Right hindlimb (tissue), 1 donor: Measurements from ENCODE around the gene AKNA.

Experiments used
- DNase-seq: peaks from one replicate; pipeline ENCODE4 v3.0.0-alpha.2; 2018

The AKNA gene

GRCh38 chr9:114299286-114300152 lies 88.3 kb downstream of the AKNA start:
- DNase-seq, result no peak

DNA sequence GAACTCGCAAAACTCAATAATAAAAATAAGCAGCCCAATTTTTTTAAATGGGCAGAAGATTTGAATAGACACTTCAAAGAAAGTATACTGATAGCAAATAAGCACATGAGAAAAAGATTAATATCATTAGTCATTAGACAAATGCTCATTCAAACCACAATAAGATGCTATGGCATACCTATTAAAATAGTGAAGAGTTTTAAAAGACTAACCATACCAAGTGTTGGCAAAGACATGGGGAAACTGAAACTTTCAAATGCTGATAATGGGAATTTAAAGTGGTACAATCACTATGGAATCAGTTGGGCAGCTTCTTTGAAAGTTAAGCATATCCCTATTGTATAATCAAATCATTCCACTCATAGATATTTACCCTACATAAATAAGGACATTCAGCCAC lies 91.4 kb downstream of the AKNA start:
- no peak for DNase-seq

- no peak for DNase-seq
Measured at GRCh38 chr9:114294664-114295063, 93.1 kb downstream of the AKNA start.

DNA sequence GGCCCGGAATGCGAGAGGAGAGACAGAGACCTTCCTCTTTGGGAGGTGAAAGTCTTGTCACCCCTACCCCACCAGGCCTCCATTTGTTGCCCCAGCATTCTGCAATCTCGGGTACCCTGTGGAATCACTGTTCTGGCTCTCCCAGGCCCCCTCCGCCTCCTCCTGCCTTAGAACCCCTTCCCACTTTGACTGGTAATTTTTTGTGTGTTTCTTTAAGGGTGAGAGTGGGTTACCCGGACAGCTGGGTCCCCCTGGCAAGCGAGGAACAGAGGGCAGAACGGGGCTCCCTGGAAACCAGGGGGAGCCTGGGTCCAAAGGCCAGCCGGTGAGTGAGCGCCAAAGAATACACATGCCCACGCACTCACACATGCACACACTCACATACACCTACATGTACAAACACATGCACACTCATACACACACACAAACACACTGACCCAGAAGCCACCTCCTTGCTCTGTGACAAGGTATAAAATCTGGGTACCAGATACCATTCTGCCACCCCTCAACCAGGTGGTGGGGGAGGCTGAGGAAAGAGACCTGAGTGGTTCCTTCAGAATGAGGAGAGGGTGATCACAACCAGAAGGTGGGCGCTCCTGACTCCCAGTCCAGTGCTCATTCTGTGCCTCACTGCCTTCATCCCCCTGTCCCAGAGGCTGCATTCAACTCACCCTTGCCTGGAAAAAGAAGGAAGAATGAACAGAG lies 95.7 kb downstream of the AKNA start:
- DNase-seq, result peak; percentile 6

DNA sequence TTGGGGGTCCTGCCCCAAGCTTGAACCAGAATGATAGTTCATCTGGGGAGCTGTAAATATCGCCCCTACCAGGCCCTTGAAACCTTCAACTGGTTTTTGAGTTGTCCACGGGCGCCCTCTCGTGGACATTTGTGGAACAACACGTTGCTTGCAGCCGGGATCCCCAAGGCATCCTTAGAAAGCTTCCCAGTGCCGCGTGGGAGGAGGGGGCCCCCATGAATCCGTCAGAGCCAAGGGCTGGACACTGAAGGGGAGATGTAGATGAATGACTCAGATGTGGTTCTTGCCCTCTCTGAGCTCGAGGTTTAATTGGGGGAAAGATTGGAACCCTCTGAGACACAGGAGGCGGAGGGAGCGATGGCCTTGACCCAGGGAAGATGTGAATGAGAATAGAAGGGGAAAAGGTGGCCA lies 96.7 kb downstream of the AKNA start:
- peak; percentile 83 for DNase-seq

DNA sequence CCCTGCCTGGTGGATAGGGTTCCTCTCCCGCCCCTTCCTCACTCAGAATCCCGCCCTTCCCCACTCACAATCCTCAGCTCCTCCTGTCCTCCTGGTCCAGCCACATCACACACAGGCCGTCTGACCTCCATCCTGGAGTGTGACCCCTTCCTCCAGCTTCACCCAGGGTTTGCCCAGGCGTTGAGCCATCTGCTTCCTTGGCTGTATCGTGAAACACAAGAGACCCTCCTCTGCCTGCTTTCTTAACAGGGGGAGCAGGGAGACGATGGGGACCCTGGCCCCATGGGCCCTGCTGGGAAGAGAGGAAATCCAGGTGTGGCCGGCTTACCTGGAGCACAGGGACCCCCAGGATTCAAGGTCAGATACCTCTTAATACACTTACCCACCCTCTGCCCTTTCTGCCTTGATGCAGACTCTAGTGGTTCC lies 97.2 kb downstream of the AKNA start:
- peak; percentile 32 for DNase-seq

- DNase-seq, result peak; percentile 28
Measured at GRCh38 chr9:114289571-114290481, 98.0 kb downstream of the AKNA start.

- peak; percentile 22 for DNase-seq
Measured at GRCh38 chr9:114289106-114289505, 98.7 kb downstream of the AKNA start.

DNA sequence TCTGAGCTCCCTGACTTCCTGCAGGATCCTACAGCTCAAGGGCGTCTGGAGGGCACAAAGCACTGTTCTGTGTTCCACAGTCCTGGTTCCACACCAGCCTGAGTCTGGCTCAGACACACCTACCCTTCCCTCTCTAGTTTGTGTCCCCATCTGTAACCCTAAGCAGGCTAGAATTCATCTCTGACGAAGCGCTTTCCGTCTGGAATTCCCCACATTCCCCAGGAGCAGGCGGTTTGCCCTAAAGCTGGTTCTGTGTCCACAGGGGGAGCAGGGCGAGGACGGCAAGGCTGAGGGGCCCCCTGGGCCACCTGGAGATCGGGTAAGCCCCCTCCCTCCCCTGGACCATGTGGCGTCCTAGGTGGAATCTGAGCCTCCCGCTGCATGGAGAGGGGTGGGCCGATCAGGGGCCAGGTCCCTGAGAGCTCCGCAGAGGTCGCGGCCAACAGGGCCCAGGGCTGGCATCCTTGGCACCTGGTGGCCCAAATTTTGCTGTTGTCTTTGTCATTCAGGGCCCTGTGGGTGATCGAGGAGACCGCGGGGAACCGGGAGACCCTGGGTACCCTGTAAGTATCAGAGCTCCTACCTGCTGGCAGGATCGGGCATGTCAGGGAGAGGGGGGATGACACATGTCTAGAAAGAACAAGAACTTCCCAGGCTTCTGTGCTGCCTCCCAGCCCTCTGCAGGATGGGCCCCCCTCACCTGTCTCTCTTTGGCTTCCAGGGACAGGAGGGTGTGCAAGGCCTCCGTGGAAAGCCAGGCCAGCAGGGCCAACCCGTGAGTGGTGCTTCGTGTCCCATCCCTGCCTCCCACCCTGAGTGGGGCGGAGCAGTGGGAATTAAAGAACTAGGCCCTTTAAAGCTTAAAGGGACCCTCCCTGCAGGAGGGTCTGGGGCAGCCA lies 99.3 kb downstream of the AKNA start:
- DNase-seq, result peak; percentile 32

DNA sequence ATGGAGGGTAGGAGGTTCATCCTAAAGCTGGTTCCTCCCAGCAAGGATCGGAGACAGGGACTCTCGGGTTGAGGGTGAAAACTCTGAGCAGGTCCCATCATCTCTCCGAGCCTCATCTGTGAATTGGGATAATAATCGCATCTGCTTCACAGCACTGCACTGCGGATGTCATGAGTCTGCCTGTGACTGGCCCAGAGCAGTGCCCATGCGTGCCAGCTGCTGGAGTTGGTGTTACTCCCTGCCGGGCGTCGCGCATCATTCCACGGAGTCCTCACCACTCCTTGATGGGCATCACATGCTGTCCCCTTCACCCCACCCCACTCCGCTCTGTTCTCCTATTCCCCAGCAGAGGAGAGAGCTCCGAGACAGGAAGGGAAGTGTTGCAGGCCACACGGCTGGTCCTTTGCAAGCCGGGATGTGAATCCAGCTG lies 100.0 kb downstream of the AKNA start:
- peak; percentile 30 for DNase-seq

DNA sequence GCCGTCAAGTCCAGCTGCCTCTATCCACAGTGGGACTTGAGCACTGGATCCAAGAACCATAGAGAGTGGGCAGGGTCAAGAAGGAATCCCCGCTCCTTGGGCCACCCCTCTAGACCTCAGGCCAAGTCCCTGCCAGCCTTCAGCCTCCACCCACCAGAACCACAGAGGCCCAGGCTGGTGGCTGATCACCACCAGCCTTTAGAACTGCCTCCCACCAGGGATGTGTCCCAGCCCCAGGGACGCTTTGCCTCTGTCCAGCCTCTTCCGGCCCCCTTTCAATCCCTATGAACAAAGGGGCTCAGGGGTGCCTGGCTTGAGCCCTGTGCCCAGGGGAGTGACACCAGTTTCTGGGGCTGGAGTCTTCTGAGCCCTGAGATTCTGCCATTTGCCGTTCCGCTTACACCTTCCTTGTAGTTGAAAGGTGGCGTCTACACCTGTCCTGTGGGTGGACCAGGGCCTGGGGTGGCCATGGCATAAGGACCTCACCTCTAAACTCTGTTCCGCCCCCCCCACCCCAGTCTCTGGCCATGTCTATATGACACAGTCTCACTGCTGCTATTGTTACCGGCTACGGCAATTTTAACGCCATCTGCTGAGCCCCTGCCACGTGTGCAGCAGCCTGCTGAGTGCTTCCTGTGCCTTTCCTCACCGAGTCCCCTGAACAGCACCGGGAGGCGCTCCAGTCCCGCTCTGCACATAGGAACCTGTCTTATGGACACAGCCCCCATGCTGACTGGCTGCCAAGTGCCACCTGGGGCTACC lies 100.6 kb downstream of the AKNA start:
- DNase-seq, result peak; percentile 38

DNA sequence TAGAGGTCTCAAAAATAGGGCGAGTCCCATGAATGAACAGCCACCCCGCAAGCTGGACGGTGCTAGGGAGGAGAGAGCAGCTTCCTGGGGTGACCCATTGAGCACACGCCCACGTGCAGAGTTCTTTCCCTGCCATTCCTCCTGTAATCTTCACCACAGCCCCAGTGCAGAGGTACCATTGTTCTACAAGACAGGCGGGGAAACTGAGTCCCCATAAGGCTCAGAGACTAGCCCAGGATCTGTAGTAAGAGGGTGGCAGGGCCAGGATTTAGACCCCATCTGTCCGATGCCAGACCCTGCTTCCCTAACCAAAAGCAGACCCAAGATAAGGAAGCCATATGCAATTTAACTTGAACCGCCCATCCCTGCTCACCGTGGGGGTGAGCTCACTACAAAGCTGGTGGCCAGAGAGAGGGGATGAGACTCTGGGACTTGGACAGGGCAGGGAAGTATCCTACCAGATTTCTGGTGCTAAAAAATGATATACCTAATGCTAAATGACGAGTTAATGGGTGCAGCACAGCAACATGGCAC lies 101.6 kb downstream of the AKNA start:
- peak; percentile 8 for DNase-seq

DNA sequence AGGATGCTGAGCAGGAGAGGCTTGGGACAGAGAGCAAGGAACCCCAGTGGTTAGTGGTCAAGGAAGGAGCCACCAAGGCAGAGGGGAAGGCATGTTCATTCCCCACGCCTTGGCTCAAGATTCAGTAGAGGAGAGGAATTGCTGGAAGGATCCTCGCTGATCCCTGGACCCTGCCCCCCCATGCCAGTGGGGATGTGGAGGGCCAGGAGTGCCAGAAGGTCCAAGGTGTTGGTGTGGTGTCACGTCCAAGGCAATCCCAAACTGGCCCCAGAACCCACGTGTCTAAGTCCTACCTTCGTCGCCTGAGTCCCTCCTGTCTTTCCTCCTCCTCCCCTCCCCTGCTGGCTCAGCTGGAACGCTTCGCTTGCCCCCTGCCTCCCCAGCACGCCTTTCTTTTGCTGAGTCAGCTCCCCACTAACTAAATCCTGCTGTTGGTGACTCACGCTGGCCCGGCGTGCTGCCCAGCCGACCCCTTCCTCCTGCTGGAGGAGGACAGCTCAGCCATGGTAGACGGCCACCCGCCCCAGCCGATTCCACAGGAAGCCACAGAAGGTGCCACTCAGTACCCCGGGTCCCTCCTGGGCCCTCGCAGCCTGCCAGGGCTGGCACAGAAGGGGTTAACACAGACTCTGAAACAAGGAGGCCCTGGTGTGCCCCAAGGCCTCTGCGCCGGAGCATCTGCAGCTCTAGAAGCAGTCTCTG lies 102.5 kb downstream of the AKNA start:
- DNase-seq, result peak; percentile 84

DNA sequence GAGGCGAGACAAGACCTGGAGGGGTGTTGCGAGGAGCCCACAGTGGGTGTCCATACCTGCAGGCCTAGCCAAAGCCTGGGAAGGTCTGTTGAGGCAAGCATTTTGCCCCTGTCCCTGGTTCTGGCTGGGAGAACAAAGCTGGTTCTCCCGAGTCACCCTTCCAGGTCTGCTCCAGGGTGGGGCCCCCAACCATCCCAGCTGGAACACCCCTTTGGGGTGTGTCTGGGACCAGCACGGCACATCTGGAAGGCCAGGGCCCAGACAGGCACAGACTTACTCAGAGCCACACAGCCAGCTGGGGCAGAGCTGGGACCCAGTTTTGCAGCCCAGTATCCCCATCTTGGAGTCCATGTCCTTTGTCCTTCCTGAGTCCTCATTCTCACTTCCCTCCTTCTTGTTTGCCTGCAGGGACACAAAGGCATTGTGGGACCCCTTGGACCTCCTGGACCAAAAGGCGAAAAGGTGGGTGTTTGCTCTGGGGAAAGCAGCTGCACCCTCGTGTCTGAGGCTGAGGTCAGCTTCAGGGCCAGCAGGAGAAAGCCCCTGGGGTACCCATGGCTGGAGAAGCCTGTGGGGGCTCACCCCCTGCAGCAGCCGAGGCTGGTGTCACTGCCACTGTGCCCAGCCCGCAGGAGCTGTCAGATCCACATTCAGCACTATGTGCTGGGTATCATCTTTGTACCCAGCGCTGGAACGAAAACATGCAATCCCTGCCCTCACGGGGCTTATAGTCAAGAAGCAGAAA lies 103.3 kb downstream of the AKNA start:
- peak; percentile 21 for DNase-seq
